ACC112 (cell line): ENCODE results near the gene PPARGC1A.

Source experiments
- H2AFZ ChIP-seq: fragments of 200-600 bp; sonication (generic); one replicate; pipeline ENCODE4 v1.6.0; 2017; ENCODE audit warnings: antibody characterized with exemption, low read length; ENCODE audit not compliant: unreplicated experiment
- H3K27ac ChIP-seq: fragments of 200-600 bp; sonication (generic); 2 replicates; pipeline ENCODE4 v1.5.1; 2014; ENCODE audit warnings: low read depth, mild to moderate bottlenecking, antibody characterized with exemption, low read length, moderate library complexity
- H3K27me3 ChIP-seq: fragments of 200-600 bp; sonication (generic); 2 replicates; pipeline ENCODE4 v1.6.1; 2014; ENCODE audit warnings: mild to moderate bottlenecking, antibody characterized with exemption, low read length, moderate library complexity, mixed read lengths; ENCODE audit not compliant: insufficient read depth
- H3K36me3 ChIP-seq: fragments of 200-600 bp; sonication (generic); 2 replicates; pipeline ENCODE4 v1.6.1; 2016; ENCODE audit warnings: mild to moderate bottlenecking, antibody characterized with exemption, low read length, moderate library complexity, mixed read lengths; ENCODE audit not compliant: insufficient read depth
- H3K4me1 ChIP-seq: fragments of 200-600 bp; sonication (generic); one replicate; pipeline ENCODE4 v1.6.1; 2016; ENCODE audit warnings: low read length, mixed read lengths; ENCODE audit not compliant: insufficient read depth, unreplicated experiment, control insufficient read depth
- H3K4me3 ChIP-seq: fragments of 200-600 bp; sonication (generic); 2 replicates; pipeline ENCODE4 v1.5.1; 2014; ENCODE audit warnings: mild to moderate bottlenecking, low read depth, low read length
- H3K79me2 ChIP-seq: fragments of 200-600 bp; sonication (generic); one replicate; pipeline ENCODE4 v1.6.0; 2016; ENCODE audit warnings: low read length; ENCODE audit not compliant: control insufficient read depth, unreplicated experiment, insufficient read depth

The PPARGC1A gene

GRCh38 chr4:23909671-23910070, 19.8 kb upstream of the PPARGC1A start:
- Histone ChIP-seq H3K79me2 (no peaks in the 10 kb centered on the region), H2AFZ (no peak overlapping the region), H3K27me3 (0 out of 2 replicates have a peak, but pooled peaks cover 4% of the 10 kb centered on the region), H3K36me3 (no peaks in the 10 kb centered on the region), H3K4me3 (no peak overlapping the region), H3K27ac (no peak overlapping the region), H3K4me1 (no peaks in the 10 kb centered on the region)

GRCh38 chr4:23906839-23907238, 17.0 kb upstream of the PPARGC1A start:
- Histone ChIP-seq H3K79me2 (no peaks in the 10 kb centered on the region), H3K4me3 (no peak overlapping the region), H2AFZ (no peak overlapping the region), H3K4me1 (no peaks in the 10 kb centered on the region), H3K27ac (no peak overlapping the region), H3K27me3 (peaks cover 5% of the 10 kb centered on the region; the same call in 1 of the 2 replicates), H3K36me3 (no peaks in the 10 kb centered on the region)

- Histone ChIP-seq H3K79me2 (no peaks in the 10 kb centered on the region), H2AFZ (no peak overlapping the region), H3K27ac (no peak overlapping the region), H3K36me3 (no peaks in the 10 kb centered on the region), H3K4me1 (no peaks in the 10 kb centered on the region), H3K27me3 (peaks cover 5% of the 10 kb centered on the region; the same call in 1 of the 2 replicates), H3K4me3 (no peak overlapping the region)
Measured at GRCh38 chr4:23904639-23905071, 14.8 kb upstream of the PPARGC1A start.

GRCh38 chr4:23903859-23904438, 14.1 kb upstream of the PPARGC1A start:
- Histone ChIP-seq H3K79me2 (no peaks in the 10 kb centered on the region), H3K4me1 (no peaks in the 10 kb centered on the region), H3K27ac (no peak overlapping the region), H3K4me3 (no peak overlapping the region), H3K36me3 (no peaks in the 10 kb centered on the region), H3K27me3 (peaks cover 5% of the 10 kb centered on the region; the same call in 1 of the 2 replicates), H2AFZ (no peak overlapping the region)

GRCh38 chr4:23902222-23902804, 12.5 kb upstream of the PPARGC1A start:
- Histone ChIP-seq H3K4me3 (no peak overlapping the region), H3K36me3 (no peaks in the 10 kb centered on the region), H3K27ac (no peak overlapping the region)

GRCh38 chr4:23900636-23901035, 10.8 kb upstream of the PPARGC1A start:
- no peaks in the 10 kb centered on the region for H3K79me2 ChIP-seq
- no peak overlapping the region for H3K27ac ChIP-seq
- H2AFZ ChIP-seq, result no peak overlapping the region
- no peaks in the 10 kb centered on the region for H3K4me1 ChIP-seq
- H3K36me3 ChIP-seq, result no peaks in the 10 kb centered on the region
- peaks cover 17% of the 10 kb centered on the region; the same call in 1 of the 2 replicates for H3K27me3 ChIP-seq
- no peak overlapping the region for H3K4me3 ChIP-seq

More at GRCh38 chr4:23902222-23902804, 12.5 kb upstream of the PPARGC1A start:
- no peaks in the 10 kb centered on the region for H3K4me1 ChIP-seq
- H3K27me3 ChIP-seq, result peaks cover 11% of the 10 kb centered on the region; the same call in 1 of the 2 replicates
- no peak overlapping the region for H2AFZ ChIP-seq
- no peaks in the 10 kb centered on the region for H3K79me2 ChIP-seq

- peaks cover 12% of the 10 kb centered on the region; the same call in 1 of the 2 replicates for H3K27me3 ChIP-seq
- no peak overlapping the region for H3K27ac ChIP-seq
- no peaks in the 10 kb centered on the region for H3K4me1 ChIP-seq
- H2AFZ ChIP-seq, result no peak overlapping the region
- H3K4me3 ChIP-seq, result no peak overlapping the region
- H3K79me2 ChIP-seq, result no peaks in the 10 kb centered on the region
- H3K36me3 ChIP-seq, result no peaks in the 10 kb centered on the region
Measured at GRCh38 chr4:23899565-23899964, 9.7 kb upstream of the PPARGC1A start.

- Histone ChIP-seq H3K4me1 (no peaks in the 10 kb centered on the region), H2AFZ (no peak overlapping the region), H3K27me3 (0 out of 2 replicates have a peak, but pooled peaks cover 15% of the 10 kb centered on the region), H3K79me2 (no peaks in the 10 kb centered on the region), H3K36me3 (no peaks in the 10 kb centered on the region), H3K4me3 (no peak overlapping the region), H3K27ac (no peak overlapping the region)
Measured at GRCh38 chr4:23897564-23898109, 7.8 kb upstream of the PPARGC1A start.

GRCh38 chr4:23894021-23894420, 4.2 kb upstream of the PPARGC1A start:
- no peaks in the 10 kb centered on the region for H3K36me3 ChIP-seq
- no peak overlapping the region for H3K4me3 ChIP-seq
- H3K27me3 ChIP-seq, result 0 out of 2 replicates have a peak, but pooled peaks cover 16% of the 10 kb centered on the region
- no peaks in the 10 kb centered on the region for H3K79me2 ChIP-seq
- no peak overlapping the region for H3K27ac ChIP-seq
- H2AFZ ChIP-seq, result peak overlapping the region; percentile 26
- H3K4me1 ChIP-seq, result peaks cover 3% of the 10 kb centered on the region

- peak overlapping the region; percentile 81 for H3K4me3 ChIP-seq
- H3K79me2 ChIP-seq, result no peaks in the 10 kb centered on the region
- H3K4me1 ChIP-seq, result peaks cover 3% of the 10 kb centered on the region
- H3K36me3 ChIP-seq, result no peaks in the 10 kb centered on the region
- H2AFZ ChIP-seq, result peak overlapping the region; percentile 73
- H3K27ac ChIP-seq, result no peak overlapping the region
- 0 out of 2 replicates have a peak, but pooled peaks cover 4% of the 10 kb centered on the region for H3K27me3 ChIP-seq
Measured at GRCh38 chr4:23891064-23891421, 1.2 kb upstream of the PPARGC1A start.
